Right lobe of liver (tissue), 6 donors: ENCODE data around the gene SEMA3E. TPM values are rescaled to one million over a fixed set of nuclear protein-coding genes. Genes with fewer than 3 reads are reported as not detected.

Experiments used
- ATAC-seq, 4 donors: fragments of 200-7000 bp; cut with Tn5 transposase; one replicate each; pipeline ENCODE4 v1.9.1; 2020; ENCODE audit warnings: mild to moderate bottlenecking in 4 of 4, moderate library complexity in 4 of 4
- DNase-seq, 3 donors: peaks; one replicate each; pipeline ENCODE4 v3.0.0-alpha.2; 2020
- H3K27ac ChIP-seq, 3 donors: fragments of 200-600 bp; one replicate each; pipeline ENCODE4 v1.8.0; 2022
- H3K27me3 ChIP-seq, 2 donors: fragments of 200-600 bp; one replicate each; pipeline ENCODE4 v1.8.0; 2022
- H3K36me3 ChIP-seq, 4 donors: fragments of 200-600 bp; sonication (generic) in 1 of 4; one replicate each; pipeline versions ENCODE4 v1.5.1 to v1.8.0; 2017 to 2022; ENCODE audit warnings: control low read depth in 1 of 4
- H3K4me1 ChIP-seq, 4 donors: fragments of 200-600 bp; sonication (generic) in 1 of 4; one replicate each; pipeline versions ENCODE4 v1.5.1 to v1.8.0; 2017 to 2022; ENCODE audit warnings: control low read depth in 1 of 4
- H3K4me3 ChIP-seq, 3 donors: fragments of 200-600 bp; one replicate each; pipeline ENCODE4 v1.8.0; 2022
- H3K9me3 ChIP-seq, 4 donors: fragments of 200-600 bp; sonication (generic) in 1 of 4; one replicate each; pipeline versions ENCODE4 v1.5.1 to v1.8.0; 2017 to 2022; ENCODE audit warnings: control low read depth in 1 of 4
- POLR2A ChIP-seq: fragments of 450-650 bp; IDR thresholded peaks from one replicate; pipeline ENCODE4 v1.6.1; 2017; ENCODE audit warnings: antibody characterized with exemption, mild to moderate bottlenecking
- WGBS: methylation state at CpG from one replicate; pipeline ENCODE4 v1.1.6; 2018; ENCODE audit warnings: low coverage, low lambda C conversion rate; ENCODE audit not compliant: insufficient coverage; ENCODE audit errors: missing lambda C conversion rate; 5-methylcytosine and 5-hydroxymethylcytosine counted together
- intact Hi-C, 2 donors: fragments of 100-400 bp; cut with DNase I; formaldehyde crosslinking; loops; one replicate each; pipeline versions ENCODE4 v1.11.2 to v1.14.1; 2022
- total RNA-seq, 6 experiments: library from RNA; depleted of rRNA in 2 of 6; stranded (reverse); fragments of >200 nt in 2 of 6; fragmentation: NEBNext Ultra II Directional in 3 of 6; extraction: Animal tissue kit (Norgen Biotek cat#: 25700) in 3 of 6; gene quantifications; one replicate each; pipeline versions ENCODE4 v1.1.0 to v1.2.4, GENCODE V29; 2016 to 2023
- TF ChIP-seq, protein P1 (sequence below), 4 donors: fragments of 200-600 bp in 3 of 4; fragments of 450-650 bp in 1 of 4; IDR thresholded peaks; one replicate each; pipeline versions ENCODE4 v1.5.1 to v1.8.0; 2016 to 2022; ENCODE audit warnings: antibody characterized with exemption in 4 of 4, mild to moderate bottlenecking in 2 of 4
- donor health status: DM: no; HTN: yes; CAD: no.
- donor health status: DM: no; HTN: no; CAD: no.
- donor health status: DM: no; HTN: no; CAD: no.
- donor health status: DM: no; HTN: yes; CAD: no.
- donor health status: DM: no; HTN: yes; CAD: no.

SEMA3E gene
- total RNA-seq, 6 experiments from 2014 or later: 0.06 to 1.0 (median 0.32) TPM

DNA sequence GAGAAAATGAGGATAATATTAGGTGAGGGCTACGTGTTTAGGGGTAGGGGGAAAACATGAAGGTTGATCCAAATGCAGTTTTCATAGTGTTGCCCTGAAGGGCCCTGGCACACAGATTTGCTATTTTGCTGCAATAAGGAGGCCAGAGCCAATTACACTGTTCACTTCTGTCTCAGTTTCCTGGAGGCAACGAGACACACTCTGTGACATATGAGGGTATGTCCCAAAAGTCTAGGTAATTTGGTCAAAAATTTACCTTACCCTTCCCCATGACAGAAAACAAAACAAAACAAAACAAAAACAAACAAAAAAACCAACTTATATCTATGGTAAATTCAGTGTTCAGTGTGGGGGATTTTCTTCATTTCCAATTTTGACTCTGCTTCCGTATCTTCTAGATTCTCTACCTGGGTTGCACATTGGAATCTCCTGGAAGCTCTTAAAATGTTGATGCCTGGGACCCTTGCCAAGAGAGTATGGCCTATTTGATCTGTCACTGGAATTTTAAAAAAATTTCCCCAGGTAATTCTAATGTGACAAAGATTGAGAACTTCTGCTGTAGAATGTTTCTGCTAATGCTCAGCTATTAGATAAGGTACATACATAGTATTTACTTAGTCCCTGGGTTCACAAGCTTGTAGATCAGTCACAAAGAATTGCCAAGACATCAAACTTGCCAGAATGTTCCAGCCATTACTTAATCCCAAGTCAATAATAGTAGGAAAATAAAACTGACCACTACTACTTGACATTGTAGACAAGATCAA is 139.5 kb downstream of the SEMA3E start:
- intact Hi-C loops: no loop called here
- Histone ChIP-seq H3K36me3 (no peaks in the 10 kb centered on the region), H3K4me3 (no peak overlapping the region), H3K27me3 (no peaks in the 10 kb centered on the region), H3K9me3 (no peaks in the 10 kb centered on the region), H3K4me1 (no peaks in the 10 kb centered on the region), H3K27ac (no peak overlapping the region)
- no peak for TF ChIP-seq POLR2A
- TF ChIP-seq, protein P1, sequence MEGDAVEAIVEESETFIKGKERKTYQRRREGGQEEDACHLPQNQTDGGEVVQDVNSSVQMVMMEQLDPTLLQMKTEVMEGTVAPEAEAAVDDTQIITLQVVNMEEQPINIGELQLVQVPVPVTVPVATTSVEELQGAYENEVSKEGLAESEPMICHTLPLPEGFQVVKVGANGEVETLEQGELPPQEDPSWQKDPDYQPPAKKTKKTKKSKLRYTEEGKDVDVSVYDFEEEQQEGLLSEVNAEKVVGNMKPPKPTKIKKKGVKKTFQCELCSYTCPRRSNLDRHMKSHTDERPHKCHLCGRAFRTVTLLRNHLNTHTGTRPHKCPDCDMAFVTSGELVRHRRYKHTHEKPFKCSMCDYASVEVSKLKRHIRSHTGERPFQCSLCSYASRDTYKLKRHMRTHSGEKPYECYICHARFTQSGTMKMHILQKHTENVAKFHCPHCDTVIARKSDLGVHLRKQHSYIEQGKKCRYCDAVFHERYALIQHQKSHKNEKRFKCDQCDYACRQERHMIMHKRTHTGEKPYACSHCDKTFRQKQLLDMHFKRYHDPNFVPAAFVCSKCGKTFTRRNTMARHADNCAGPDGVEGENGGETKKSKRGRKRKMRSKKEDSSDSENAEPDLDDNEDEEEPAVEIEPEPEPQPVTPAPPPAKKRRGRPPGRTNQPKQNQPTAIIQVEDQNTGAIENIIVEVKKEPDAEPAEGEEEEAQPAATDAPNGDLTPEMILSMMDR (IDR thresholded peaks at IDR 0.05): no peak
- DNase-seq (no peak), ATAC-seq (no peak)
- 43% methylated on average over 3 of the region's 3 CpGs for WGBS

DNA sequence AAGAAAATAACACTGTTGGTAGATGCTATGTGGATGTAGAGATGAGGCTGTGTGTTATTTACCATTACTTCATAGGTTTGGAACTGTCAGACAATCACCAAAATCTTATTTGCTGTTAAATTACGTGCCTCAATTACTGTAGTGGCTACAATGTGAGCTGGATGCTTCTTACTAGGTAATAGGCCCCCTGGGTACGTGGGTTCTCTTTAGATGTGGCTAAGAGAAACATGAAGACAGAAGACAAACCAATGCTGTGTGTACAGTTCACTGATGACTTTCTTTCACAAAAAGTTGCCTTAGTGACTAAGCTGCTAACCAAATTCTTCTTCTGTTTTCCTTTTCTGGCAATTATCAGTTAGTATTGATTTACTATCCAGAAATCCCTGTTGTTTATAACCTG is 144.6 kb downstream of the SEMA3E start:
- H3K9me3 ChIP-seq: no peaks in the 10 kb centered on the region
- no peak overlapping the region for H3K4me3 ChIP-seq
- WGBS: 29% methylated on average over 2 of the region's 2 CpGs
- no peaks in the 10 kb centered on the region for H3K4me1 ChIP-seq
- H3K27me3 ChIP-seq: no peaks in the 10 kb centered on the region
- TF ChIP-seq, protein P1 (IDR thresholded peaks at IDR 0.05): no peak
- TF ChIP-seq POLR2A: no peak
- no peak overlapping the region for H3K27ac ChIP-seq
- DNase-seq (no peak), ATAC-seq (no peak)
- intact Hi-C loops: no loop called here
- no peaks in the 10 kb centered on the region for H3K36me3 ChIP-seq

DNA sequence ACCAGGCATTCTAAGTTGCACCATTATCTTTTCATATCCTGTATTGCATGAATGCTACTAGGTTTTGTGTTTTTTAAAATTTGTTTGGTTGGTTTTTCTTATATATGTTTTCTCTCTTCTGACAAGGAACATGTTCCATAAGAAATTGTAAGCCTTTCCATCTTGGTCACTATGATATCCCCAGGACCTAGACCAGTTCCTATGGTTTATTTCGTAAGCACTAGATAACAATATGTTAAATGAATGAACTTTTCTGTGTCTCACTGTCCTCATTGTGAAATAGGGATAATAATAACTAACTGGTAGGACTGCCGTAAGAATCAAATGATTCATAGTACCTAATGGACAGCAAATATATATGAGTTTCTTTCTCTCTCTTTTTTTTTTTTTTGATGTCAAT is 146.3 kb downstream of the SEMA3E start:
- WGBS: 45% methylated on average over 2 of the region's 2 CpGs
- no peak overlapping the region for H3K27ac ChIP-seq
- no peaks in the 10 kb centered on the region for H3K27me3 ChIP-seq
- TF ChIP-seq, protein P1 (IDR thresholded peaks at IDR 0.05): no peak
- no peak for TF ChIP-seq POLR2A
- no peaks in the 10 kb centered on the region for H3K4me1 ChIP-seq
- no peaks in the 10 kb centered on the region for H3K36me3 ChIP-seq
- no peak for DNase-seq
- H3K9me3 ChIP-seq: no peaks in the 10 kb centered on the region
- no peak overlapping the region for H3K4me3 ChIP-seq
- intact Hi-C loops: no loop called here
- no peak for ATAC-seq

DNA sequence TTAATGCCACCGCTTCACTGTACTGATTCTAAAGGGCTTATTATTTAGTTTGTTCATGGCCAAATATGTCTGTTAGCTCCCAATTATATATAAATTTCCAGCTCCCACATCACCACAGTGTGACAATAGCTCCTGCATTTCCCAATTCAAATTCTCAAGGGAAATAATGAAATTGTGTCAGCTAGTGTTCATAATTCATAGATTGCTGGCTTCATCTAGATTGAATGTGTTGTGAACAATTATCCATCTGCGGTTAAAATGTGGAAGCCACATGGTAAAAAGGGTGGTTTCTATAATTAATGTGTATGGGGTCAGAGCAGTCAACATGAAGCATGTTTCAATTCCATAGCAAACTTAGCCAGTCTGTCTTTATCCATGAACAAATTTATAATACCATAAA is 154.3 kb downstream of the SEMA3E start:
- TF ChIP-seq, protein P1 (IDR thresholded peaks at IDR 0.05): no peak
- TF ChIP-seq POLR2A: no peak
- no peaks in the 10 kb centered on the region for H3K9me3 ChIP-seq
- intact Hi-C loops: no loop called here
- no peak overlapping the region for H3K4me3 ChIP-seq
- no peak overlapping the region for H3K27ac ChIP-seq
- no peak for ATAC-seq
- DNase-seq: no peak
- no peaks in the 10 kb centered on the region for H3K36me3 ChIP-seq
- H3K4me1 ChIP-seq: no peaks in the 10 kb centered on the region
- no peaks in the 10 kb centered on the region for H3K27me3 ChIP-seq
- WGBS: 93% methylated on average over 2 of the region's 2 CpGs
